SIG-M5 treated with dmso at 0.1 percent for 504 hours (cell line): ENCODE data around the gene TERC.
A peak's percentile ranks its signal among the peaks of the same experiment; 100 is the strongest.

Experiments
- DNase-seq: peaks from one replicate; lab custom pipeline; 2025; ENCODE audit not compliant: unreplicated experiment; lab: John Stamatoyannopoulos, UW

TERC gene

DNA sequence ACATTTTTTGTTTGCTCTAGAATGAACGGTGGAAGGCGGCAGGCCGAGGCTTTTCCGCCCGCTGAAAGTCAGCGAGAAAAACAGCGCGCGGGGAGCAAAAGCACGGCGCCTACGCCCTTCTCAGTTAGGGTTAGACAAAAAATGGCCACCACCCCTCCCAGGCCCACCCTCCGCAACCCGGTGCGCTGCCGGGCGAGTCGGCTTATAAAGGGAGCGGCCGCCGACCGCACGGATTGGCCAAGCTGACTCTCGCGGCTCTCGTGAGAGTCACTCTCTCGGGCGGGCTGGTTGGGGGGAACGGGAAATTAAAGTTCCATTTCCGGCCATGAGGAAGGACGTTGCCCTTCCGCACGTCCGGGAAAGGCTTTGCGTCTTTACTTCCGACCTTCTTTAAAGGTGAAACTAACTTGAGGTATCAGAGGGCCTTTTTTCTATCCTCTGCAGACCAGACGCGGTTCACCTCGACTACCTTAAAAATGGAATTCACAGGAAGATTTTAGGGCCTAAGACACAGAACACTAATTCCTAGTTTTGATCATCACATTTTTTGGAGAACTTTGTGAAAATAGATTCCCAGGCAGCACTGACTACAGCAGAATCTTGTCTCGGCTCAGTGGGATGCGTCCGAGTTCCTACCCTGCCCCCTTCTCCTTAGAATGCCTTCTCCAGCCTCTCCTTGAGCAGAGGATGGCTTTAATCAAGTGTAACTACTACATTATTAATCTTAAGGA lies at the start of gene TERC:
Gene TERC (minus strand): TSS at position 179 of the 731 bp plus-strand sequence.
- DNase-seq = peak; percentile 68

GRCh38 chr3:169813757-169814517 lies 49.1 kb upstream of the TERC start:
- DNase-seq = peak; percentile 77

- DNase-seq = no peak
Observed at GRCh38 chr3:169813278-169813677, 48.4 kb upstream of the TERC start.

- peak; percentile 91 for DNase-seq
Observed at GRCh38 chr3:169812332-169813235, 47.7 kb upstream of the TERC start, which contains the start of the genes LRRC34 and LRRIQ4. TSS of gene LRRC34 (minus strand) at chr3:169812904. CDS start at chr3:169812548, 356 bp downstream. TSS of gene LRRIQ4 (plus strand) at chr3:169812870. CDS start at chr3:169821922, 9,052 bp downstream.

DNA sequence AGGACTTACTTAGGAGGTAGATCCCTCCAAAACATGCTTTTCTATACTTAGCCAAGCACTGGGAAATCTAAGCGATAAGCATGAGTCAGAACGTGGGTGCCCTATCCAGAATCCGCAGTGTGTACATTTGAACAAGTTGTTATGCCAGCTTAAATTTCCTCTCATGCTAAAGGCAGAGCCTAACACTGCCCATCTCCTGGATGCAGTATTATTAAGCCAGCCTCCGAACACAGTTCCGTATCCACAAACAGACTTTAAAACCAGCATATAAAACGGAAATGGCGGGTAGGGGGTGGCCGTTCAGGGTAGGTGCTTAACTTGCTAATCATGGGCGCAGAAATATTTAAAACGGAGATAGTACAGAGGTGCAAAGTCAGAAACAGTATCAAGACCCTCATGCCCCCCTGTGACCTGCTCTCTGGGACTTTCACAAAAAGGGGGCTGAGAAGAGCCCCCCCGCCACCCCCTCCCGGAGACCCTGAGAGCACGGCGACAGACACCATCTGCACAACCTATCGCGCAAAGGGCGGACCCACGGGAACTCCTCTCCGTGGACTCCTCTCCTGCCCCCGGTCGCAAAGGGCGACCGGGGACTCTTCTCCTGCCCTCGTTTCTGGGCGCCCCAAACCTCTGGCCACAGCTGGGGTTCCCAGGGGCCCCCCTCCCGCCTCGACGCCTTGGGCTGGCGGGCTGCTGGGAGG lies 46.9 kb upstream of the TERC start:
- peak; percentile 50 for DNase-seq

- DNase-seq = peak; percentile 29
Observed at GRCh38 chr3:169809230-169809795, 44.5 kb upstream of the TERC start.

GRCh38 chr3:169804681-169805080 lies 39.8 kb upstream of the TERC start:
- no peak for DNase-seq

- DNase-seq = no peak
Observed at GRCh38 chr3:169792359-169792758, 27.5 kb upstream of the TERC start.

DNA sequence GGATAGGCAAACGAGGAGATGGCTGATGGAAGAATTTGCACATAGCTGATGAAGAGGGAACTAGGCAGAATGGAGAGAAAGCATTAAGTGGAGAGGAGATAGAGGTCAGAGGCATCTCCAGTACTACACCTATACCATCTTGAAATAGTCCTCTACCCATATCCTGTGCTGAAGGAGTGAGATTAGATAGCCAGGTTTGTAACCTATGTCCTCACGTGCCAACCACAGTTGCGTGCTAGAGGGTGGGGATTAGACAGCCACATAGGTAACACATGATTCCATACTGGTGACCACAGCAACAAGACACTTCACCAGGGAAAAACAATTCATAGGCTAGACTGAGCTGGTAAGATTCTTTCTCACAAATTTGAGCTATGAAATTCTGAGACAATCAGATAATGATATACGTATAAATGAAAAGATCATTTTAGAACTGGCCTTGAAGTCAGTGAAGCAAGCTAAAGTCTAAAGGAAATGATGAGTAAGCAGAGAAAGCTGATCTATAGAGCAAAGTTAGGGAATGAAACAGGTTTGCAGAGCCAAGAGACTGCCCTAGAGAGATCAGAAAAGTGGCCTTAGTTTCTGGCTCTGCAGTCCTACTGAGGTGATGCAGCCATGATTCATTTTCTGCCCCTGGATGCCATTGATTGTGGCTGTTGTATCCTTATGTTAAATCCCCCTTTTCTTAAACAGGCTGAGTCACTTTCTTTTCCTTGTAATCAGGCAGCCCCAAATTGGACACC lies 26.0 kb upstream of the TERC start:
- DNase-seq = no peak

- DNase-seq = no peak
Observed at GRCh38 chr3:169790219-169790618, 25.4 kb upstream of the TERC start.

DNA sequence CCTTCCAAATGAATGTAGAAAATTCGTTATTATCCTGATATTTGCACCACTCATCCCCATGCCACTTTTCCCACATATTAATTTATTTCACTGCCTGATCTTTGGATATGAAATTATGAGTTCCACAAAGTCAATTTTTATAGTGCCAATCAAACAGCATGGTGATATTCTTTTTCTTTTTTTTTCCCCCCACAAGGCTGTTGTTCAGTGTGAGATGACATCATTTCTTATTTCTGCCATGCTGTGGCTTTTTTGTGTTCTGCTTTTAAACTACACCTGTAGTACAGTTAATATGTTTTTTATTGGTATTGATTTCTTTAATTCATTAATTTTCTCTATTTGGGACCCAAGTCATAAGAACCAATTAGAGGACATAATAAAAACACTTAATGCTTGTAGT lies 22.9 kb upstream of the TERC start:
- no peak for DNase-seq

DNA sequence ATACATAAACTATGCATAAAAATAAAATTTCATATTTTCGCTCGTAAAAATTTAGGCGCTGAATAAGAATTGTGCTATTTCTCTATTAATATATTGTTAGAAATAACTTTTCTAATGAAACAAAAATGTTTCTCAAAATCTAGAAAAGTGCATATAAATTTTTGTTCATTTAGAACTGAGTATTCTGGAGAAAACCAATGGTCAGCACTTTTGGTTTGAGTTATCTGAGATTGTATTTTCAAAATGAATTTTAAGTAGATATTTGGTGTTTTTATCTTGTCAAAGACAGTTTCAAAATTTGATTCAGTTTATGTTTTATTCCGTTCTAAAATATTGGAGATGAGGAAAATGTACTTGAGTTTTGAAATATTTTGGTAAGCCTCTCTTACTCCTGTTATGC lies 22.3 kb upstream of the TERC start:
- no peak for DNase-seq

DNA sequence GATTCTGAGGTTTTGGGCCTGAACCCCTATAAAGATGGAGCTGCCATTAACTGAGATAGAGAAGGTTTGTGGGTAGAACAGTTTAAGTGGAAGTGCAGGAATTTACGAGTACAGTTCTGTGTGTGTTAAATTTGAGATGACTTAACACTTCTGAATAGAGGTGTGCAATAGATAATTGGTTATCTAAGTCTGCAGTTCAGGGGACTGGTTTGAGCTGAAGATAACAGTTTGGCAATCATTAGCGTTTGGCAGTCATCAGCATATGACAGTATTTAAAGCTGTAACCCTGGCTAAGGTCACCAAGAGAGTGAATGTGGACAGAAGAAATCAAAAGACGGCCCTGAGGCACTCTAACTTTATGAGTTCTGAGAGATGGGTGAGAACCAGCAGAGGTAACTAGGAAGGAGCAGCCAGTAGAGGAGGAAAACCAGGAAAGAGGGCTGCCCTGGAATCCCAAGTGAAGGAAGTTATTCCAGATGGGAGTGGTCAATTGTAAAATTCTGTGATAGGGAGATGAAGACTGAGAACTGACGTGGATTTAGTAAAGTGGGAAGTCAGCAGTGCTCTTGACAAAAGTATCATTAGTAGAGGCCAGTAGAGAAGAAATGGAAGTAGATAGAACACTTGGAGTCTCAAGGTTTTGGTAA lies 16.5 kb upstream of the TERC start:
- no peak for DNase-seq

GRCh38 chr3:169780742-169781141 lies 15.9 kb upstream of the TERC start:
- no peak for DNase-seq

DNA sequence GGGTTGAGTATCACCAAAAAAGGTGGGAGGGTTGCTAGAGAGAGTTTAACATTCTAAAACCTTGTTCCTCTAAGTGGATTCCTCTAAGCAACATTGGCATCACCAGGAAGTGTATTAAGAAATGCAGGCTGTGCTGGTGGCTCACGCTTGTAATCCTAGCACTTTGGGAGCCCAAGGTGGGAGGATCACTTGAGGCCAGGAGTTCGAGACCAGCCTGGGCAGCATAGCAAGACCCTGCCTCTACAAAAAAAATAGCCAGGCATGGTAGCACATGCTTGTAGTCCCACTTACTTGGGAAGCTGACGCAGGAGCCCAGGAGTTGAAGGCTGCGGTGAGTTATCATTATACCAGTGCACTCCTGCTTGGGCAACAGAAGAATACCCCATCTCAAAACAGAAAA lies 13.0 kb upstream of the TERC start:
- no peak for DNase-seq

GRCh38 chr3:169774186-169774585 lies 9.3 kb upstream of the TERC start:
- DNase-seq = no peak

DNA sequence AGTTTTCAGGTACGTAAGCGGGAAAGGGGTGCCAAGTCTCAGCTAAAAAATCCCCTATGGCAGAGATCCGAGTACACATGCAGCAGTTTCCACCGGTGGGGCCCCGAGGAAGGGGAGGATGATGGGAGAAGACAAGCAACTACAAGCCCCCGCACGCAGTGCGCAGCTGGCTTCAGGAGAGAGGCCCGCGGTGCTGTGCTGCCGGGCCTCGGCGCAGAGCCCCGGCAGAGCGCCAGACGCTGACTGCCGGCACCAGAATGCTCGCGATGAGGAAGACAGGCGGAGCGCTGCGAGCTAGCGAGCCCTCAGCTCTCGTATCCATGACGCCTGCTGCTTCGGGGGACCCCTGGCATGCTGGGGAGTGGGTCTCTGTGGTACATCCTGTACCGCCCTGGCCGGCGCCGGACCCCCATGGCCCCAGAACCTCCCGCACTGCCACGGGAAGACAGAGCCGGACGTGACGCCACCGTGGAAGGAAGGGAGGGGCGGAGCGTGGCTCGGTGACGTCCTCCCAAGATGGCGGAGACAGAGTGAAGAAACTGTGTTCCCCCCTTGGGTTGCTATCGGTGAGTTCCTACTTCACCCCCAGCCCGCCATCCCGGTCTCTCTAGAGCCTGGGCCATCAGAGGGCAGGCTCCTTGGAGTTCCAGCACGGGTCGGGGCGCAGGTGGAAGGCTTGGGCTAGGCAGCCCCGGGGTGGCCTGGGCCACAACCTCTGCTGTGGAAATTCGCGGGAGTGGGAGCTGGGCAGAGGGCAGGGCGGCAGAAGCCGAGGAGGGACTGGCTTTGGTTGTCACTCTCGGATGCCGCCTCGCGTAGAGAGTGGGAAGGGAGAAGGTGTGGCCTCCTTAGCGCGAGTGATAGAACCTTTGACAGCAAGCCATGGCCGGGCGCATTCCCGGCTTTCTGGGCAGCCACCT lies 8.3 kb upstream of the TERC start, which contains the start of gene MYNN:
Gene MYNN (plus strand): TSS at position 500 of the 920 bp plus-strand sequence. CDS start 900 bp downstream, outside the sequence.
- DNase-seq = peak; percentile 90
